GM21723 (cell line): ENCODE measurements around the gene GDPD5.

Experiments
- ATAC-seq: cut with Tn5 transposase; IDR thresholded peaks from one replicate; pipeline ENCODE4 v1.9.1; 2021; ENCODE audit warnings: mild to moderate bottlenecking, moderate library complexity; ENCODE audit not compliant: unreplicated experiment

The GDPD5 gene

GRCh38 chr11:75558939-75559843 is 33.5 kb upstream of the GDPD5 start:
- ATAC-seq, result no peak

DNA sequence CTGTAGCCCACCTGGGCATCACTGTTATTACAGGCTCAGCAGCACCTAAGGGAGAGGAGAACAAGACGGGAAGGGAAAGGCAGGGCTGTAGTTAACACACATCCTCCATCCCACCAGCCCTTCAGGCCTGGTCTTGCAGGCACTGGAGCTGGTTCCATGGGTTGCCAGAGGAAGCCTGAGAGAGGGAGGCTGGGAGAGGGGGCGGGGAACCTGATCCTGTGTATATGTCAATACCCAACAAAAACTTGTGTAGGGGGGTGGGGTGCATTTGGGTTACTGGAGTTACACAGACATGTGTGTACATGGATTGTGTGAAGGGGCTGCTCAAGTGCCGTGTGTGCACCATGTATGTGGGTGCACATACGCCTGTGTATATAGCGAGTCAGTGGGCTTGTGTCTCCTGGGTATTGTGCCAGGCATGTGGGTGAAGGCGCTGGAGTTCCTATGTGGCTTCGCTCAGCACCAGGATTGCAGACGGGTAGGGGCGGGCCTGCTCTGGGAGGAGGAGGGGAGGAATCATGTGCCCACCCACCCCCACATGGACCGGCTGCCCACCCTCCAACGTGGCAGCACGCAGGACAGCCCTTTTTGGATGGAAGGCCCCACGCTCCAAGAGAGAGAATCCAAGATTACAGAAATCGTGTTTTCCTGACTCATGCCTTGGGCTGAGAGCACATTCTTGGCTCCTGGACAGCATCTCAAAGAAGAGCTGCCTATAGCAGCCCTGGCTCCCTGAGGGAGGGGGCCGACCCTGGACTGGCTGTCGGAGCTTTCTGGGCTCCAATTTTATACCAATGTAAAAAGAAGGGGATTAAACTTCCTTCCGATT is 32.1 kb upstream of the GDPD5 start:
- no peak for ATAC-seq

DNA sequence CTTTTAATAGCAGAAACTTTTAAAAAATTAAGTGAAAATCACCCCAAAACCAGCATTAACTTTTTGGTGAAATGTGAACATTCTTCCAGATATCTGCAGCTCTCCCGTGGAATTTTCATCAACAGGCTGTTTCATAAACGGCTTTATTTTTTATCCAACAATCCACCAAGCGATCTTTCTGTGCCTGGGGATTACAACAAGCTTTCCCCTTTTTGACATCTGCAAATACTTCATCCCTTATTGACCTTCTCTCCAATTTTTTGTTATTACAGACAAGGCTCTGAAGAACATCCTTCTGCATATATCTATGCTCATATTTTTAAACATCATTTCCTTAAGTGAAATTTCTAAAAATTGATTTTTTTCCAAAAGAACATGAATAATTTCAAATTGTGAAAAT is 30.5 kb upstream of the GDPD5 start:
- no peak for ATAC-seq

- no peak for ATAC-seq
Observed at GRCh38 chr11:75555079-75555811, 29.5 kb upstream of the GDPD5 start.

DNA sequence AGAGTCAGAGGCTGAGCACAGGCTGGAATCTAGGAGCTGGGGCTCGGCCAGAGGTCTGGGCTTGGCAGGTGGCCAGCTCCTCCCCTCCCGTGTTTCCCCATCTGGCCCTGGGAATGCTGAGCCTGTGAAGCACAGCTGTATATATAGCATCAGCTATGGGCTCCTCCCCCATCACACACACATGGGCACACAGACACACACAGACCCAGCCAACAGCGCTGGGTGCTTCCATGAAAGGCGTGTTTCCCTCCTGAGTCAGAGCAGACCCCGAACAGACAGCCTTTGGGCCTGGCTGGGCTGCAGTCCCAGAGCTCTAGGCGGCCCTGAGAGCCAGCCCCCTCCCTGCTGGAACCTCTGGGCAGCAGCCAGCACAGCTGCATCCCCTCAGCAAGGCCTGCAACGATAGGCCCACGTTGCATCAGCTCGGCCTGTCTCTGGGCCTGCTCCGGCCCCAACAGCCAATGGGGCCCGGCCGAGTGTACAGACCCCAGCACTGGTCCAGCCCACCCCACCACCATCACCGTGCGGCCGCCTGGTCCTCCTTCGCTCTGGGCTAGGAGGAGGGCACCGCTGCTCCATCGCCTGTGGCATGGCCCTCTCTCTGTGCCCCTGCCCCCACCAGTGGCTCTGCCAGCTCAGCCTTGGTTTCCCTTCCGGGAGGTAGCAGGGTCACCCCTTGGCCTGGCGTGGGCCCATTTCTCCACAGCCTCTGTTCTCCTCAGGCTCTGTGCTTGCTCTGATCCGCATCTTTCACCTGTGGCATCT is 28.7 kb upstream of the GDPD5 start:
- ATAC-seq, result no peak

DNA sequence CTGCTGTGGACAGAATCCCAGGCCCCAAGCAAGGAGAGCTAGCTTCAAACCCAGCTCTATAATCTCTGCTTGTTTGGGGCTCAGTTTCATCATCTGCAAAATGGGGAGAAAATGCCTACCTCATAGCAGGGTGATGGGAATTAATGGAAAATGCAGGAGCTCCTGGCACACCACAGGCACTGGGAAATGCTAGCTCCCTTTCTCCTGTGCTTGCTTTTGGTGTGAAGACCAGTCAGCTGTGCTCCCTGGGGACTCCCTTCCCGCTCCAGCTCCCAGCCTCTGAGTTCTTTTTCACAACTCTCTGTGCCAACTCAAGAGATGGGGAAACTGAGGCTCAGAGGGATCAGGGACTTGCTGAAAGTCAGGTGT is 28.1 kb upstream of the GDPD5 start:
- ATAC-seq, result no peak

- no peak for ATAC-seq
Observed at GRCh38 chr11:75553182-75553581, 27.4 kb upstream of the GDPD5 start.

DNA sequence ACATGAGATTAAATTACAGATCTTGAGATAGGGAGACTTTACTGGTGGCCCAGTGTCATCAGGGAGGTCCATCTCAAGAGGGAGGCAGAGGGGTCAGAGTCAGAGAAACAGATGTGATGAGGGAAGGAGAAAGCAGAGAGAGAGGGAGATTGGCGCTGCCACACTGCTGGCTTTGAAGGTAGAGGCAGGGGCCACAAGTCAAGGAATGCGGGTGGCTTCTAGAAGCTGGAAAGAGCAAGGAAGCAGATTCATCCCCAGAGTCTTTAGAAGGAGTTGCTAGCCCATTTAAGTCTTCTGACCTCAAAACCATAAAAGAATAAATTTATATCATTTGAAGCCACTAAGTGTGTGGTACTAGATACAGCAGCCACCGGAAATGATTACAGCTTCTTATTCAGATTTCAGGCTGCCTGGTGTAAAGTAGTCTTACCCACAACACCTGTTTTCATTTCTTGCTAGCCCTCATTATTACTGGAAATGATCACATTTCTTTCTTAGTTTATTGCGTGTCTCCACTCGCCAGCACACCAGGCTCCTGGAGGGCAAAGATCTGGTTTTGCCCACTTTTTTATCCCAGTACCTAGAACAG is 23.7 kb upstream of the GDPD5 start:
- no peak for ATAC-seq

GRCh38 chr11:75548595-75549272 is 23.0 kb upstream of the GDPD5 start:
- no peak for ATAC-seq

- no peak for ATAC-seq
Observed at GRCh38 chr11:75547617-75548058, 21.9 kb upstream of the GDPD5 start.

GRCh38 chr11:75547177-75547576 is 21.4 kb upstream of the GDPD5 start:
- no peak for ATAC-seq

DNA sequence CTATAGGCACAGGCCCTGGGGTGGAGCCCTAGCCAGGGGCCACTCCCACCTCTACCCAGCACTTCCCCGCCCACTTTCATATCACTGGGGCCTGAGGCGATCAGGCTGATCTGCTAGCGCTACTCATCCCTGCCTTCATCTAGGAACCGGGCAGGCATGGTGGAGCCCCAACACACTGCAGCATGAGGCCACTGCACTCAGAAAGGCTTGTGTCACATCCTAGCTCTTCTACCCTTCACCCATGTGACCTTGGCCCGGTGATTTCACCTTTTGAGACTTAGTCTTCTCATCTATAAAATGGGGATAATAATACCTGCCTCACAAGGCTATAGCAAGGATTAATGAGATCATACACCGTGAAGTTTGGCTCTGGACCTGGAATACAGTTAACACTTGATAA is 18.1 kb upstream of the GDPD5 start:
- ATAC-seq, result no peak

- no peak for ATAC-seq
Observed at GRCh38 chr11:75542088-75542438, 16.3 kb upstream of the GDPD5 start.

- no peak for ATAC-seq
Observed at GRCh38 chr11:75541193-75542087, 15.7 kb upstream of the GDPD5 start.

GRCh38 chr11:75539459-75540334 is 14.0 kb upstream of the GDPD5 start:
- ATAC-seq, result no peak

- ATAC-seq, result no peak
Observed at GRCh38 chr11:75538150-75538942, 12.6 kb upstream of the GDPD5 start.

DNA sequence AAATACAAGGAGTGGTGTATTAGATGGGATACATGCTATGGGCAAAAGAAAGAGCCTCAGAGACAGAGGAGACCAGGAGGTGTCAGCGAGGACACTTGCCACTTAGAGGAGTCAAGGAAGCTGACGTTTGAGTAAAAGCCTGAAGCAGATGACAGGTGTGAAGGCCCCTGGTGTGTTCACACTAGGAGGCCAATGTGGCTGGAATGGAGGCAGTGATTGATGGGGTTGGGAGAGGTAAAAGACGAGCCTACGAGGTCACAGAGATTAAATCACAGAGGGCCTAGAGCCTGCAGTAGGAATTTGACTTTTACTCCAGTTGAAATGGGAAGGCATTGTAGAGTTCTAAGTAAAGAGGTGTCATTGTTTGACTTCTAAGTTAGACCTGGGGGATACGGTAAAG is 12.0 kb upstream of the GDPD5 start:
- ATAC-seq, result no peak
